Loucy (cell line): ENCODE measurements around the gene SMCHD1.

ENCODE experiments used
- H2AFZ ChIP-seq: fragments of 200-600 bp; sonication (generic); 2 replicates; pipeline ENCODE4 v1.6.0; 2016; ENCODE audit warnings: antibody characterized with exemption, mild to moderate bottlenecking, low read length, moderate library complexity
- H3F3A ChIP-seq: fragments of 200-600 bp; 2 replicates; pipeline ENCODE4 v1.6.0; 2016; ENCODE audit warnings: antibody characterized with exemption, low read depth, mild to moderate bottlenecking
- H3K27me3 ChIP-seq: fragments of 200-600 bp; sonication (generic); 2 replicates; pipeline ENCODE4 v1.6.1; 2014; ENCODE audit warnings: low read length, mild to moderate bottlenecking; ENCODE audit not compliant: insufficient read depth, poor library complexity, severe bottlenecking
- H3K36me3 ChIP-seq: fragments of 200-600 bp; sonication (generic); 2 replicates; pipeline ENCODE4 v1.6.1; 2016; ENCODE audit warnings: low read length; ENCODE audit not compliant: insufficient read depth
- H3K4me1 ChIP-seq: fragments of 200-600 bp; sonication (generic); 2 replicates; pipeline ENCODE4 v1.5.1; 2014; ENCODE audit warnings: low read length, mild to moderate bottlenecking; ENCODE audit not compliant: insufficient read depth, poor library complexity, severe bottlenecking
- H3K4me2 ChIP-seq: fragments of 200-600 bp; sonication (generic); 2 replicates; pipeline ENCODE4 v1.6.0; 2014; ENCODE audit warnings: antibody characterized with exemption, low read length, low read depth, mild to moderate bottlenecking; ENCODE audit not compliant: poor library complexity, severe bottlenecking
- H3K4me3 ChIP-seq: fragments of 200-600 bp; sonication (generic); 2 replicates; pipeline ENCODE4 v1.5.1; 2014; ENCODE audit warnings: low read length, mild to moderate bottlenecking, mixed read lengths; ENCODE audit not compliant: poor library complexity, severe bottlenecking
- H3K79me2 ChIP-seq: fragments of 200-600 bp; sonication (generic); 2 replicates; pipeline ENCODE4 v1.6.1; 2014; ENCODE audit warnings: low read length; ENCODE audit not compliant: insufficient read depth
- H3K9ac ChIP-seq: fragments of 200-600 bp; sonication (generic); 2 replicates; pipeline ENCODE4 v1.6.0; 2014; ENCODE audit warnings: mild to moderate bottlenecking, low read depth, low read length, moderate library complexity; ENCODE audit not compliant: poor library complexity, severe bottlenecking
- H3K9me2 ChIP-seq: fragments of 200-600 bp; sonication (generic); replicated peaks from 2 replicates; pipeline ENCODE4 v1.6.1; 2016; ENCODE audit warnings: low read depth, low read length, mixed read lengths
- H3K9me3 ChIP-seq: fragments of 200-600 bp; sonication (generic); 2 replicates; pipeline ENCODE4 v1.6.1; 2014; ENCODE audit warnings: mild to moderate bottlenecking, antibody characterized with exemption, low read length, low read depth; ENCODE audit not compliant: insufficient read depth
- H4K20me1 ChIP-seq: fragments of 200-600 bp; sonication (generic); 2 replicates; pipeline ENCODE4 v1.6.0; 2014; ENCODE audit warnings: antibody characterized with exemption, low read length, mild to moderate bottlenecking; ENCODE audit not compliant: insufficient read depth, poor library complexity, severe bottlenecking
- EZH2phosphoT487 ChIP-seq: fragments of 200-600 bp; IDR thresholded peaks from 2 replicates; pipeline ENCODE4 v1.6.1; 2018; ENCODE audit warnings: antibody characterized with exemption, mild to moderate bottlenecking, moderate library complexity, borderline replicate concordance
- TF ChIP-seq, protein P1 (sequence below): fragments of 200-600 bp; sonication (generic); conservative IDR thresholded peaks from 2 replicates; pipeline ENCODE4 v1.5.1; 2014; ENCODE audit warnings: mild to moderate bottlenecking, antibody characterized with exemption, low read length

The SMCHD1 gene

DNA sequence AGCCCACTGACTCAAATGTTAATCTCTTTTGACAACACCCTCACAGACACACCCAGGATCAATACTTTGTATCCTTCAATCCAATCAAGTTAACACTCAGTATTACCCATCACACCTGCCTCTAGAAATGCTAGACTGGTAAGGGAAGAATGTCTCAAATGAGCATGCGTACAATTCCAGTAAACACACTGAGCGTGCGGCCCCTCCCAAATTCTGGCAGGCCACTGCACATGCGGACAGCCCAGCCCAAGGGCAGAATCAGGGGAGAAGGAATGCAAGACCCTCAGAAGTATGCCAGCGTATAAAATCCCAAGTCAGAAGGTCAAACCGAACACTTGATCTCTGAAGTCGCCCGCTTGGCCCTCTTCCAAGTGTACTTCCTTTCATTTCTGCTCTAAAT lies 183.7 kb downstream of the SMCHD1 start:
- no peak overlapping the region for H3K9ac ChIP-seq
- H3K4me1 ChIP-seq = no peaks in the 10 kb centered on the region
- no peak overlapping the region for H3K4me2 ChIP-seq
- no peaks in the 10 kb centered on the region for H4K20me1 ChIP-seq
- H2AFZ ChIP-seq = no peak overlapping the region
- no peaks in the 10 kb centered on the region for H3K79me2 ChIP-seq
- no peaks in the 10 kb centered on the region for H3K9me3 ChIP-seq
- no peaks in the 10 kb centered on the region for H3K9me2 ChIP-seq
- TF ChIP-seq EZH2phosphoT487 = no peak
- TF ChIP-seq, protein P1, sequence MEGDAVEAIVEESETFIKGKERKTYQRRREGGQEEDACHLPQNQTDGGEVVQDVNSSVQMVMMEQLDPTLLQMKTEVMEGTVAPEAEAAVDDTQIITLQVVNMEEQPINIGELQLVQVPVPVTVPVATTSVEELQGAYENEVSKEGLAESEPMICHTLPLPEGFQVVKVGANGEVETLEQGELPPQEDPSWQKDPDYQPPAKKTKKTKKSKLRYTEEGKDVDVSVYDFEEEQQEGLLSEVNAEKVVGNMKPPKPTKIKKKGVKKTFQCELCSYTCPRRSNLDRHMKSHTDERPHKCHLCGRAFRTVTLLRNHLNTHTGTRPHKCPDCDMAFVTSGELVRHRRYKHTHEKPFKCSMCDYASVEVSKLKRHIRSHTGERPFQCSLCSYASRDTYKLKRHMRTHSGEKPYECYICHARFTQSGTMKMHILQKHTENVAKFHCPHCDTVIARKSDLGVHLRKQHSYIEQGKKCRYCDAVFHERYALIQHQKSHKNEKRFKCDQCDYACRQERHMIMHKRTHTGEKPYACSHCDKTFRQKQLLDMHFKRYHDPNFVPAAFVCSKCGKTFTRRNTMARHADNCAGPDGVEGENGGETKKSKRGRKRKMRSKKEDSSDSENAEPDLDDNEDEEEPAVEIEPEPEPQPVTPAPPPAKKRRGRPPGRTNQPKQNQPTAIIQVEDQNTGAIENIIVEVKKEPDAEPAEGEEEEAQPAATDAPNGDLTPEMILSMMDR = no peak
- no peaks in the 10 kb centered on the region for H3K27me3 ChIP-seq
- no peaks in the 10 kb centered on the region for H3K36me3 ChIP-seq
- no peaks in the 10 kb centered on the region for H3F3A ChIP-seq
- H3K4me3 ChIP-seq = no peak overlapping the region

DNA sequence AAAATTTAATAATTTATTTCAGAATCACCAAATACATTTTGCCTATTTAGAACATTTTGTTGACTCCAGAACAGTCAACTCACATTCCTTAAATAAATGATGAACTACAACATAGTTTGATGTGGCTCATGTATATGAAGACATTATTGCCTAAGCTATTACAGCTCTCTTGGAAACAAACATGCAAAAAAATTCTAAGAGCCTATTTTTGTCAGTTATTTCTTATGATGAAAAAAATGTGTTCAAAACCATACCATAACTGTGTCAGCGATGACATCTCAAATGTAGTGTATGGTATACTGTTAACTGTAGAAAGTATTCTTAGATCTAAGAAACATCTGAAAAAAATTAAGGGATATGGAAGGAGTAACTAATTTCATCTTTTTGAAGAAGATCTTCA lies 185.0 kb downstream of the SMCHD1 start:
- H3K27me3 ChIP-seq = no peaks in the 10 kb centered on the region
- no peak for TF ChIP-seq EZH2phosphoT487
- TF ChIP-seq, protein P1 = no peak
- H3K4me3 ChIP-seq = no peak overlapping the region

DNA sequence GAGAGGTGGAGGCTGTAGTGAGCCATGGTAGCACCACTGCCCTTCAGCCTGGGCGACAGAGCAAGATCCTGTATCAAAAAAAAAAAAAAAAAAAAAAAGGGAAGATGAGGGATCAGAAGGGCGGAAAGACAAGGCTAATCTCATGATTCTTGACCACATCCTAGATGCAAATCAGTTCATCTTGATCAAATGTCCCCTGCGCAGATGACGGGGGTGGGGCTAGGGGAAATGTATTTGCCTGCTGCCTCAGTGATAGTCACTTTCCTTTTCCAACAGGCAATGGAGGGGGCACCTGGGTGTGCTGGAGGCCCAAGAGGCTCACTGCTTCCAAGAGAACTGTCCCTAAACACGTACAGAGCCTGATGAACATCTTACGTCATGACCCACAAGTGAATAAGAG lies 187.6 kb downstream of the SMCHD1 start:
- Histone ChIP-seq H3K4me2 (no peak overlapping the region), H3K9ac (no peak overlapping the region)

More for the DNA sequence above, 185.0 kb downstream of the SMCHD1 start:
- Histone ChIP-seq H3K4me2 (no peak overlapping the region), H3K4me1 (no peaks in the 10 kb centered on the region), H3F3A (no peaks in the 10 kb centered on the region), H2AFZ (no peak overlapping the region), H3K9ac (no peak overlapping the region), H4K20me1 (no peaks in the 10 kb centered on the region), H3K9me2 (no peaks in the 10 kb centered on the region), H3K79me2 (no peaks in the 10 kb centered on the region), H3K36me3 (no peaks in the 10 kb centered on the region), H3K9me3 (no peaks in the 10 kb centered on the region)

More for the DNA sequence above, 187.6 kb downstream of the SMCHD1 start:
- Histone ChIP-seq H3K4me1 (peaks cover 4% of the 10 kb centered on the region), H3K9me2 (no peaks in the 10 kb centered on the region), H3K4me3 (no peak overlapping the region), H3F3A (no peaks in the 10 kb centered on the region), H4K20me1 (no peaks in the 10 kb centered on the region), H3K27me3 (no peaks in the 10 kb centered on the region), H3K79me2 (no peaks in the 10 kb centered on the region), H2AFZ (no peak overlapping the region), H3K9me3 (no peaks in the 10 kb centered on the region), H3K36me3 (no peaks in the 10 kb centered on the region)
- TF ChIP-seq EZH2phosphoT487 = no peak
- TF ChIP-seq, protein P1 = no peak
